Measurements from ENCODE around the gene SSR1.

SSR1 gene

GRCh38 chr6:7271205-7271534 lies 41.8 kb downstream of the SSR1 start:
- Histone ChIP-seq H3K27ac (ENCODE audit: low read length) (no peak overlapping the region), H3K9ac (ENCODE audit: low read length) (no peak overlapping the region), H3K4me3 (ENCODE audit: low read length) (no peak overlapping the region), H3K4me2 (ENCODE audit: low read depth, low read length) (no peak overlapping the region), H3K27me3 (replicated peaks; ENCODE audit: insufficient read depth, low read length) (no peaks in the 10 kb centered on the region), H3K79me2 (ENCODE audit: low read length) (no peaks in the 10 kb centered on the region), H4K20me1 (ENCODE audit: insufficient read depth, low read length) (no peaks in the 10 kb centered on the region), H3K9me3 (replicated peaks; ENCODE audit: insufficient read depth, low read length) (no peaks in the 10 kb centered on the region), H3K9me2 (replicated peaks; ENCODE audit: insufficient read depth, low read length) (no peaks in the 10 kb centered on the region), H2AFZ (ENCODE audit: low read length) (no peak overlapping the region), H3F3A (ENCODE audit: insufficient read depth, low read length) (no peaks in the 10 kb centered on the region), H3K36me3 (replicated peaks; ENCODE audit: insufficient read depth, low read length) (no peaks in the 10 kb centered on the region), H3K4me1 (ENCODE audit: low read length) (no peaks in the 10 kb centered on the region)
- no peak for DNase-seq
- TF ChIP-seq EZH2phosphoT487 (IDR thresholded peaks at IDR 0.05; ENCODE audit: low read length) (no peak), EZH2 (optimal IDR thresholded peaks at IDR 0.05; ENCODE audit: low read depth, low read length) (no peak), CTCF (IDR thresholded peaks at IDR 0.05; ENCODE audit: low read length) (no peak)

GRCh38 chr6:7270320-7271204 lies 42.4 kb downstream of the SSR1 start:
- no peak for DNase-seq
- Histone ChIP-seq H3K4me2 (ENCODE audit: low read depth, low read length) (no peak overlapping the region), H3F3A (ENCODE audit: insufficient read depth, low read length) (no peaks in the 10 kb centered on the region), H2AFZ (ENCODE audit: low read length) (no peak overlapping the region), H3K27me3 (replicated peaks; ENCODE audit: insufficient read depth, low read length) (no peaks in the 10 kb centered on the region), H3K79me2 (ENCODE audit: low read length) (no peaks in the 10 kb centered on the region), H3K36me3 (replicated peaks; ENCODE audit: insufficient read depth, low read length) (no peaks in the 10 kb centered on the region), H3K9me2 (replicated peaks; ENCODE audit: insufficient read depth, low read length) (no peaks in the 10 kb centered on the region), H3K9me3 (replicated peaks; ENCODE audit: insufficient read depth, low read length) (no peaks in the 10 kb centered on the region), H3K4me3 (ENCODE audit: low read length) (no peak overlapping the region), H4K20me1 (ENCODE audit: insufficient read depth, low read length) (no peaks in the 10 kb centered on the region), H3K27ac (ENCODE audit: low read length) (no peak overlapping the region), H3K4me1 (ENCODE audit: low read length) (no peaks in the 10 kb centered on the region), H3K9ac (ENCODE audit: low read length) (no peak overlapping the region)
- no peak for TF ChIP-seq EZH2phosphoT487 (IDR thresholded peaks at IDR 0.05; ENCODE audit: low read length)
- TF ChIP-seq EZH2 (optimal IDR thresholded peaks at IDR 0.05; ENCODE audit: low read depth, low read length) = no peak
- TF ChIP-seq CTCF (IDR thresholded peaks at IDR 0.05; ENCODE audit: low read length) = no peak

- no peak for TF ChIP-seq EZH2phosphoT487 (IDR thresholded peaks at IDR 0.05; ENCODE audit: low read length)
- no peak for TF ChIP-seq CTCF (IDR thresholded peaks at IDR 0.05; ENCODE audit: low read length)
- no peak for TF ChIP-seq EZH2 (optimal IDR thresholded peaks at IDR 0.05; ENCODE audit: low read depth, low read length)
- no peak for DNase-seq
- no peak overlapping the region for H2AFZ ChIP-seq (ENCODE audit: low read length)
- no peaks in the 10 kb centered on the region for H3K36me3 ChIP-seq (replicated peaks; ENCODE audit: insufficient read depth, low read length)
- H3K9me2 ChIP-seq (replicated peaks; ENCODE audit: insufficient read depth, low read length) = no peaks in the 10 kb centered on the region
- no peak overlapping the region for H3K27ac ChIP-seq (ENCODE audit: low read length)
- no peaks in the 10 kb centered on the region for H3K27me3 ChIP-seq (replicated peaks; ENCODE audit: insufficient read depth, low read length)
- H3K79me2 ChIP-seq (ENCODE audit: low read length) = no peaks in the 10 kb centered on the region
- H3K4me1 ChIP-seq (ENCODE audit: low read length) = no peaks in the 10 kb centered on the region
- H4K20me1 ChIP-seq (ENCODE audit: insufficient read depth, low read length) = no peaks in the 10 kb centered on the region
- no peaks in the 10 kb centered on the region for H3F3A ChIP-seq (ENCODE audit: insufficient read depth, low read length)
- no peak overlapping the region for H3K4me3 ChIP-seq (ENCODE audit: low read length)
- H3K9ac ChIP-seq (ENCODE audit: low read length) = no peak overlapping the region
- H3K9me3 ChIP-seq (replicated peaks; ENCODE audit: insufficient read depth, low read length) = no peaks in the 10 kb centered on the region
- H3K4me2 ChIP-seq (ENCODE audit: low read depth, low read length) = no peak overlapping the region
These were observed 43.2 kb downstream of the SSR1 start for GRCh38 chr6:7269816-7270215.

Data from MM.1S (cell line).